ENCODE data around the gene PKIG. TPM values are rescaled to one million over a fixed set of nuclear protein-coding genes. Genes with fewer than 3 reads are reported as not detected.

PKIG gene
- polyA plus RNA-seq, 4 donors, result 57.3 to 70.8 (median 63.0) TPM

GRCh38 chr20:44615876-44616603 is 33.7 kb downstream of the PKIG start:
- DNase-seq (ENCODE audit: low read depth in 4 of 4, low spot score in 2 of 4), result no peak

- DNase-seq (ENCODE audit: low read depth in 4 of 4, low spot score in 2 of 4), result no peak
These were observed 34.2 kb downstream of the PKIG start for GRCh38 chr20:44616604-44616964.

- DNase-seq (ENCODE audit: low read depth in 4 of 4, low spot score in 2 of 4), result no peak
These were observed 35.9 kb downstream of the PKIG start for GRCh38 chr20:44618318-44618731.

GRCh38 chr20:44619294-44619693 is 36.9 kb downstream of the PKIG start:
- DNase-seq (ENCODE audit: low read depth in 4 of 4, low spot score in 2 of 4), result no peak

GRCh38 chr20:44620030-44620429 is 37.7 kb downstream of the PKIG start:
- no peak for DNase-seq (ENCODE audit: low read depth in 4 of 4, low spot score in 2 of 4)

GRCh38 chr20:44621325-44621724 is 38.9 kb downstream of the PKIG start:
- DNase-seq (ENCODE audit: low read depth in 4 of 4, low spot score in 2 of 4), result no peak

- no peak for DNase-seq (ENCODE audit: low read depth in 4 of 4, low spot score in 2 of 4)
These were observed 39.6 kb downstream of the PKIG start for GRCh38 chr20:44621939-44622338.

- DNase-seq (ENCODE audit: low read depth in 4 of 4, low spot score in 2 of 4), result no peak
These were observed 40.3 kb downstream of the PKIG start for GRCh38 chr20:44622501-44623270.

- DNase-seq (ENCODE audit: low read depth in 4 of 4, low spot score in 2 of 4), result no peak
These were observed 41.8 kb downstream of the PKIG start for GRCh38 chr20:44624152-44624551.

- no peak for DNase-seq (ENCODE audit: low read depth in 4 of 4, low spot score in 2 of 4)
These were observed 42.4 kb downstream of the PKIG start for GRCh38 chr20:44624743-44625271.

- no peak for DNase-seq (ENCODE audit: low read depth in 4 of 4, low spot score in 2 of 4)
These were observed 43.0 kb downstream of the PKIG start for GRCh38 chr20:44625361-44625760.

- no peak for DNase-seq (ENCODE audit: low read depth in 4 of 4, low spot score in 2 of 4)
These were observed 43.9 kb downstream of the PKIG start for GRCh38 chr20:44626278-44626677.

- DNase-seq (ENCODE audit: low read depth in 4 of 4, low spot score in 2 of 4), result no peak
These were observed 45.1 kb downstream of the PKIG start for GRCh38 chr20:44627364-44628010.

GRCh38 chr20:44629017-44629385 is 46.6 kb downstream of the PKIG start:
- no peak for DNase-seq (ENCODE audit: low read depth in 4 of 4, low spot score in 2 of 4)

GRCh38 chr20:44629542-44629941 is 47.2 kb downstream of the PKIG start:
- DNase-seq (ENCODE audit: low read depth in 4 of 4, low spot score in 2 of 4), result no peak

- DNase-seq (ENCODE audit: low read depth in 4 of 4, low spot score in 2 of 4), result no peak
These were observed 47.9 kb downstream of the PKIG start for GRCh38 chr20:44630297-44630696.

GRCh38 chr20:44632103-44632752 is 49.8 kb downstream of the PKIG start:
- no peak for DNase-seq (ENCODE audit: low read depth in 4 of 4, low spot score in 2 of 4)

- DNase-seq (ENCODE audit: low read depth in 4 of 4, low spot score in 2 of 4), result no peak
These were observed 50.9 kb downstream of the PKIG start for GRCh38 chr20:44633187-44633810.

- no peak for DNase-seq (ENCODE audit: low read depth in 4 of 4, low spot score in 2 of 4)
These were observed 51.7 kb downstream of the PKIG start for GRCh38 chr20:44633872-44634600.

- DNase-seq (ENCODE audit: low read depth in 4 of 4, low spot score in 2 of 4), result no peak
These were observed 53.5 kb downstream of the PKIG start for GRCh38 chr20:44635877-44636276.

Data from left renal cortex interstitium (tissue), 4 donors.